Transverse colon (tissue), 4 donors: ENCODE data around the gene CHST6. TPM values are rescaled to one million over a fixed set of nuclear protein-coding genes. Genes with fewer than 3 reads are reported as not detected.
"Not testable (repeated sequence)": the region's sequence is repeated elsewhere in the genome, so short reads cannot be mapped to it uniquely, and the experiment has no call there.

Source experiments
- DNase-seq: peaks from one replicate; pipeline ENCODE4 v3.0.0-alpha.2; 2019
- H3K27ac ChIP-seq, 4 donors: fragments of 200-600 bp; sonication (generic); 2 replicates each; pipeline ENCODE4 v1.5.1; 2016 to 2018; ENCODE audit warnings: inconsistent platforms in 4 of 4
- H3K27me3 ChIP-seq: fragments of 200-600 bp; sonication (generic); 2 replicates; pipeline ENCODE4 v1.5.1; 2017; ENCODE audit warnings: inconsistent platforms
- H3K36me3 ChIP-seq, 4 donors: fragments of 200-600 bp; sonication (generic); 2 replicates each; pipeline ENCODE4 v1.5.1; 2017 to 2019; ENCODE audit warnings: inconsistent platforms in 4 of 4
- H3K4me1 ChIP-seq, 4 donors: fragments of 200-600 bp; sonication (generic); 2 replicates each; pipeline ENCODE4 v1.5.1; 2017 to 2020; ENCODE audit warnings: inconsistent platforms in 4 of 4
- H3K4me3 ChIP-seq, 4 donors: fragments of 200-600 bp; sonication (generic); 1 replicate in 1 of 4; 2 replicates in 3 of 4; pipeline versions ENCODE4 v1.5.1 to v1.6.1; 2017 to 2019; ENCODE audit warnings: inconsistent platforms in 4 of 4
- H3K9me3 ChIP-seq, 2 donors: fragments of 200-600 bp; sonication (generic); 2 replicates each; pipeline ENCODE4 v1.5.1; 2017 to 2019; ENCODE audit warnings: inconsistent platforms in 2 of 2
- CTCF ChIP-seq, 5 experiments: fragments of 200-600 bp in 3 of 5; fragments of 450-650 bp in 2 of 5; sonication (generic) in 3 of 5; IDR thresholded peaks; 1 replicate in 2 of 5; 2 replicates in 3 of 5; pipeline ENCODE4 v1.5.1; 2016 to 2017; ENCODE audit warnings: antibody characterized with exemption in 5 of 5, inconsistent platforms in 3 of 5, mild to moderate bottlenecking in 2 of 5, moderate library complexity in 1 of 5
- EP300 ChIP-seq: sonication (generic); formaldehyde crosslinking; IDR thresholded peaks from one replicate; pipeline ENCODE4 v1.6.1; 2017; ENCODE audit warnings: antibody characterized with exemption, low read depth
- POLR2A ChIP-seq: fragments of 450-650 bp; IDR thresholded peaks from one replicate; pipeline ENCODE4 v1.6.1; 2016; ENCODE audit warnings: antibody characterized with exemption, mild to moderate bottlenecking, moderate library complexity
- POLR2AphosphoS5 ChIP-seq, 3 donors: sonication (generic); formaldehyde crosslinking; IDR thresholded peaks; one replicate each; pipeline ENCODE4 v1.6.1; 2016; ENCODE audit warnings: antibody characterized with exemption in 3 of 3
- WGBS, 2 donors: methylation state at CpG; one replicate each; pipeline ENCODE4 v1.1.5; 2018; ENCODE audit warnings: low coverage in 1 of 2; 5-methylcytosine and 5-hydroxymethylcytosine counted together
- in situ Hi-C, 4 donors: fragments of 200-750 bp; cut with MboI; loops; one replicate each; pipeline versions ENCODE4 v1.15.0 to v1.15.1; 2017; ENCODE audit warnings: low sequenced_read_pairs in 3 of 4, low pct_ligation_motif_present in 1 of 4, low pct_unique_long_range_greater_than_20kb in 1 of 4
- intact Hi-C: fragments of 100-400 bp; cut with DNase I; formaldehyde crosslinking; loops from one replicate; pipeline ENCODE4 v1.15.1; 2023; ENCODE audit warnings: low total_unique reads
- total RNA-seq, 4 donors: library from RNA; depleted of rRNA; stranded (reverse); fragments of >200 nt; gene quantifications; one replicate each; pipeline ENCODE4 v1.1.0, GENCODE V29; 2016

CHST6 gene
- total RNA-seq, 4 donors from 2014 or later: 1.7 to 3.7 (median 2.9) TPM

- TF ChIP-seq EP300 (no peak), CTCF (IDR thresholded peaks at IDR 0.05) (peak; percentile 100), POLR2AphosphoS5 (IDR thresholded peaks at IDR 0.05) (peak; percentile 95 to 99 (median 98)), POLR2A (peak; percentile 98)
- Histone ChIP-seq H3K4me3 (peak within 1 kb of the TSS; percentile 75 to 99 (median 84)), H3K9me3 (no peaks in the 10 kb centered on the region), H3K27ac (peak within 1 kb of the TSS; percentile 91 to 97 (median 96)), H3K4me1 (peaks cover 9 to 39% (median 35%) of the 10 kb centered on the region in 4 donors), H3K36me3 (no peaks in the 10 kb centered on the region), H3K27me3 (no peaks in the 10 kb centered on the region)
- intact Hi-C loops (no loop called here), in situ Hi-C loops (loop anchor here in 2 of 4 donors (25.0 kb wide), 1 partner anchor 173 kb away; the partner anchor contains the start of genes KARS1 (in 2 of the 2) and TERF2IP (in 2 of the 2))
- DNase-seq: peak; percentile 100
- 0 to 1% methylated on average over 1 to 78 of the region's 89 CpGs for WGBS, 2 donors
Observed at GRCh38 chr16:75464122-75464918, 30.9 kb downstream of the CHST6 start, which contains the start of gene TMEM170A. TSS of gene TMEM170A (minus strand) at chr16:75464689. CDS start at chr16:75464600, 89 bp downstream.

- H3K27me3 ChIP-seq, H3K9me3 ChIP-seq, H3K36me3 ChIP-seq, intact Hi-C loops: not testable (repeated sequence)
- peaks cover 9 to 46% (median 39%) of the 10 kb centered on the region in 4 donors for H3K4me1 ChIP-seq
- WGBS, 2 donors: 2% methylated on average over 38 of the region's 39 CpGs; no CpG with 5 or more reads in 1 of the 2 donors
- DNase-seq: peak; percentile 39
- peak overlapping the region; percentile 75 to 99 (median 84) for H3K4me3 ChIP-seq
- H3K27ac ChIP-seq: peak overlapping the region; percentile 91 to 97 (median 96)
- in situ Hi-C loops: loop anchor here in 2 of 4 donors (25.0 kb wide), 1 partner anchor 174 kb away; the partner anchor contains the start of genes KARS1 (in 2 of the 2) and TERF2IP (in 2 of the 2)
Observed at GRCh38 chr16:75463389-75464121, 31.7 kb downstream of the CHST6 start.

GRCh38 chr16:75462806-75463205 is 32.4 kb downstream of the CHST6 start:
- peak overlapping the region in 1 of 4 donors; percentile 90 for H3K4me3 ChIP-seq
- no peak for DNase-seq
- WGBS, 2 donors: 5 to 11% methylated on average over 2 of the region's 2 CpGs
- no peaks in the 10 kb centered on the region for H3K9me3 ChIP-seq
- H3K36me3 ChIP-seq: no peaks in the 10 kb centered on the region
- in situ Hi-C loops (loop anchor here in 2 of 4 donors (25.0 kb wide), 1 partner anchor 174 kb away; the partner anchor contains the start of genes KARS1 (in 2 of the 2) and TERF2IP (in 2 of the 2)), intact Hi-C loops (no loop called here)
- no peak for TF ChIP-seq POLR2AphosphoS5 (IDR thresholded peaks at IDR 0.05)
- no peaks in the 10 kb centered on the region for H3K27me3 ChIP-seq
- H3K4me1 ChIP-seq: peaks cover 9 to 54% (median 42%) of the 10 kb centered on the region in 4 donors
- H3K27ac ChIP-seq: peak overlapping the region; percentile 61 to 96 (median 79)

GRCh38 chr16:75461575-75461974 is 33.7 kb downstream of the CHST6 start:
- 51 to 63% methylated on average over 2 of the region's 2 CpGs for WGBS, 2 donors
- intact Hi-C loops: no loop called here

More at GRCh38 chr16:75461575-75461974, 33.7 kb downstream of the CHST6 start:
- Histone ChIP-seq H3K36me3 (no peaks in the 10 kb centered on the region), H3K4me1 (peaks cover 14 to 66% (median 53%) of the 10 kb centered on the region in 4 donors), H3K27ac (peak overlapping the region; percentile 15 to 91 (median 64)), H3K27me3 (no peaks in the 10 kb centered on the region), H3K9me3 (no peaks in the 10 kb centered on the region), H3K4me3 (no peak overlapping the region)
- TF ChIP-seq POLR2A: no peak
- no peak for TF ChIP-seq CTCF (IDR thresholded peaks at IDR 0.05)
- TF ChIP-seq POLR2AphosphoS5 (IDR thresholded peaks at IDR 0.05): peak in 1 of 3 donors; percentile 31
- no peak for TF ChIP-seq EP300
- no peak for DNase-seq
- in situ Hi-C loops: loop anchor here in 2 of 4 donors (25.0 kb wide), 1 partner anchor 176 kb away; the partner anchor contains the start of genes KARS1 (in 2 of the 2) and TERF2IP (in 2 of the 2)
